GM12874 (cell line): ENCODE measurements around the gene MED13L.

Experiments
- CTCF ChIP-seq: IDR thresholded peaks from 2 replicates; pipeline ENCODE4 v1.5.1; 2011; ENCODE audit warnings: low read depth, mild to moderate bottlenecking, control low read depth, low read length, moderate library complexity; ENCODE audit not compliant: insufficient read depth

Gene MED13L

GRCh38 chr12:116074686-116075085, 202.8 kb downstream of the MED13L start:
- TF ChIP-seq CTCF = no peak

- TF ChIP-seq CTCF = no peak
These were observed 205.8 kb downstream of the MED13L start for GRCh38 chr12:116071555-116072230.

GRCh38 chr12:116070444-116070843, 207.0 kb downstream of the MED13L start:
- no peak for TF ChIP-seq CTCF

GRCh38 chr12:116069943-116070342, 207.6 kb downstream of the MED13L start:
- TF ChIP-seq CTCF = no peak

- TF ChIP-seq CTCF = no peak
These were observed 208.6 kb downstream of the MED13L start for GRCh38 chr12:116068853-116069252.

- no peak for TF ChIP-seq CTCF
These were observed 209.1 kb downstream of the MED13L start for GRCh38 chr12:116068371-116068770.

GRCh38 chr12:116067892-116068291, 209.6 kb downstream of the MED13L start:
- no peak for TF ChIP-seq CTCF
